Mesenchymal stem cell (in vitro differentiated cells and primary cell): ENCODE results near the gene ACP4.
A peak's percentile ranks its signal among the peaks of the same experiment; 100 is the strongest.

ENCODE experiments used
- DNase-seq: peaks from one replicate; pipeline ENCODE4 v3.0.0-alpha.2; 2013
- H2AFZ ChIP-seq: one replicate; pipeline ENCODE4 v1.6.1; 2013; ENCODE audit warnings: low read depth, mild to moderate bottlenecking, control low read depth, inconsistent platforms, low read length, moderate library complexity
- H2AK5ac ChIP-seq: 2 replicates; pipeline ENCODE4 v1.6.1; 2013; ENCODE audit warnings: low read length, moderate library complexity, mild to moderate bottlenecking, inconsistent platforms; ENCODE audit not compliant: severe bottlenecking
- H2BK120ac ChIP-seq: one replicate; pipeline ENCODE4 v1.6.1; 2013; ENCODE audit warnings: low read depth, mild to moderate bottlenecking, inconsistent platforms, low read length, moderate library complexity
- H2BK12ac ChIP-seq, 2 experiments: one replicate each; pipeline ENCODE4 v1.6.1; 2013; ENCODE audit warnings: inconsistent platforms in 2 of 2, low read length in 2 of 2, mild to moderate bottlenecking in 2 of 2, moderate library complexity in 2 of 2, control low read depth in 1 of 2
- H2BK15ac ChIP-seq: one replicate; pipeline ENCODE4 v1.6.1; 2013; ENCODE audit warnings: mild to moderate bottlenecking, low read depth, inconsistent platforms; ENCODE audit not compliant: poor library complexity, severe bottlenecking
- H2BK5ac ChIP-seq: 2 replicates; pipeline ENCODE4 v1.6.1; 2013; ENCODE audit warnings: low read depth, mild to moderate bottlenecking, low read length, control low read depth, inconsistent platforms; ENCODE audit not compliant: poor library complexity, severe bottlenecking
- H3K14ac ChIP-seq, 2 experiments: one replicate each; pipeline ENCODE4 v1.6.1; 2013; ENCODE audit warnings: inconsistent platforms in 2 of 2, low read length in 2 of 2, control low read depth in 1 of 2, mild to moderate bottlenecking in 1 of 2, moderate library complexity in 1 of 2
- H3K18ac ChIP-seq, 2 experiments: one replicate each; pipeline ENCODE4 v1.6.1; 2013; ENCODE audit warnings: inconsistent platforms in 2 of 2, low read length in 2 of 2, control low read depth in 1 of 2, low read depth in 1 of 2, mild to moderate bottlenecking in 1 of 2
- H3K23ac ChIP-seq, 2 experiments: one replicate each; pipeline ENCODE4 v1.6.1; 2013; ENCODE audit warnings: inconsistent platforms in 2 of 2, low read length in 2 of 2, mild to moderate bottlenecking in 2 of 2, moderate library complexity in 2 of 2, control low read depth in 1 of 2
- H3K27ac ChIP-seq: 2 replicates; pipeline ENCODE4 v1.5.1; 2013; ENCODE audit warnings: mild to moderate bottlenecking, moderate library complexity, low read length, control low read depth, inconsistent platforms; ENCODE audit not compliant: poor library complexity, severe bottlenecking
- H3K27me3 ChIP-seq, 2 experiments: 2 replicates each; pipeline versions ENCODE4 v1.6.1 to v1.7.0; 2013; ENCODE audit warnings: low read length in 2 of 2, mild to moderate bottlenecking in 2 of 2, moderate library complexity in 2 of 2, control low read depth in 1 of 2, inconsistent platforms in 1 of 2; ENCODE audit not compliant: control insufficient read depth in 1 of 2, insufficient read depth in 1 of 2
- H3K36me3 ChIP-seq, 2 experiments: 2 replicates each; pipeline versions ENCODE4 v1.6.1 to v1.7.0; 2013; ENCODE audit warnings: low read length in 2 of 2, control low read depth in 1 of 2, inconsistent platforms in 1 of 2, low read depth in 1 of 2, mild to moderate bottlenecking in 1 of 2; ENCODE audit not compliant: insufficient read depth in 2 of 2, control insufficient read depth in 1 of 2
- H3K4ac ChIP-seq, 2 experiments: one replicate each; pipeline ENCODE4 v1.6.1; 2013; ENCODE audit warnings: inconsistent platforms in 2 of 2, low read length in 2 of 2, mild to moderate bottlenecking in 2 of 2, moderate library complexity in 2 of 2, control low read depth in 1 of 2, low read depth in 1 of 2
- H3K4me1 ChIP-seq: 2 replicates; pipeline ENCODE4 v1.6.1; 2013; ENCODE audit warnings: low read depth, low read length, control low read depth; ENCODE audit not compliant: control insufficient read depth, insufficient read depth
- H3K4me2 ChIP-seq: 2 replicates; pipeline ENCODE4 v1.6.1; 2013; ENCODE audit warnings: low read length, mild to moderate bottlenecking, inconsistent platforms; ENCODE audit not compliant: poor library complexity, severe bottlenecking
- H3K4me3 ChIP-seq, 2 experiments: 2 replicates each; pipeline versions ENCODE4 v1.5.1 to v1.7.0; 2013; ENCODE audit warnings: low read length in 2 of 2, mild to moderate bottlenecking in 2 of 2, control low read depth in 1 of 2, low read depth in 1 of 2; ENCODE audit not compliant: insufficient read depth in 1 of 2
- H3K79me1 ChIP-seq: replicated peaks from 2 replicates; pipeline ENCODE4 v1.6.1; 2013; ENCODE audit warnings: mild to moderate bottlenecking, control low read depth, low read length, inconsistent platforms; ENCODE audit not compliant: poor library complexity, severe bottlenecking
- H3K9ac ChIP-seq: 2 replicates; pipeline ENCODE4 v1.7.0; 2013; ENCODE audit warnings: mild to moderate bottlenecking, low read length, moderate library complexity
- H3K9me3 ChIP-seq: 2 replicates; pipeline ENCODE4 v1.7.0; 2013; ENCODE audit warnings: mild to moderate bottlenecking, low read length; ENCODE audit not compliant: control insufficient read depth
- H4K8ac ChIP-seq: one replicate; pipeline ENCODE4 v1.6.1; 2013; ENCODE audit warnings: inconsistent platforms, mild to moderate bottlenecking, low read length, moderate library complexity
- H4K91ac ChIP-seq: one replicate; pipeline ENCODE4 v1.6.1; 2013; ENCODE audit warnings: mild to moderate bottlenecking, low read length, inconsistent platforms
- WGBS: methylation state at CpG from one replicate; pipeline ENCODE4 v1.1.7; 2013; ENCODE audit warnings: mixed read lengths; 5-methylcytosine and 5-hydroxymethylcytosine counted together

Gene ACP4

DNA sequence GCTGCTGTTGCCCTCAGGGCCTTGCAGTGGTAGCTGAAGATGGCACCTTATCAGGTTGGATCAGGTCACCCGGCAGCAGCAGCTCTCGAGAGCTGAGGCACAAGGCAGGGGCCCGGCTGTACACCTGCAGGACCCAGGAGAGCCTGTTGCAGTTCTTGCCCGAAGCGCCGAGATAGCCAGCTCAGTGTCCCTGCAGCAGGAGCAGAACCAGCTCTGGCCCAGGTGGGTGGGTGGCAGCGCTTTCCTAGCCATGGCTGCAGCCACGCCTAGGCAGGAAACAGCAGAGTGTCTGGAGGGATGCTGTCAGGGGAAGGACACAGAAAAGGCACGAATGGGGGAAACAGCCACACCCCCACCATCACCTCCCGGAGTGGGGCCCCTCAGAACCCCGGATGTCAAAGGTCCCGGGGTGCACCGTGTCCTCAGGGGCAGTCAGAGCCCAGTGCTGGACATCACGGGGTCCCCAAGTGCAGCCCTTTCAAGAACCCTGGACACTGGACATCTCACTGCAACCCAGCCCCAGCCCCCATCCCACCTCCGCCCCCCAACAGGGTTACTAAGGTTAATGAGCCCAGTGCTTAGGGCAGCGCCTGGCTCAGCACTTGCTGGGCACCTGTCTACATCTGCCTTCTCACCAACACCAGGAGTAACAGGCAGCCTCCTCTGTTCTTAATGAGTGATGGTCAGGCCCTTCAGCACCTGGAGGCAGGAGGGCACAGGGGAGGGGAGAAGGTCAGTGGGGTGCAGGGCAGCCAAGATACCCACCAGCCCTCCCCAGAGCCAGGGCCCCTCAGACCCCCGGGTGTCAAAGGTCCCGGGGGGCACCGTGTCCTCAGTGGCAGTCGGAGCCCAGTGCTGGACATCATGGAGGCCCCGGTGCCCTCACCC is 8.7 kb downstream of the ACP4 start:
- no peak overlapping the region for H4K8ac ChIP-seq
- no peak overlapping the region for H3K4me3 ChIP-seq
- no peaks in the 10 kb centered on the region for H3K9me3 ChIP-seq
- H2AFZ ChIP-seq, result no peak overlapping the region
- H3K36me3 ChIP-seq, result peaks cover 38 to 71% of the 10 kb centered on the region in 2 experiments
- no peak overlapping the region for H3K9ac ChIP-seq
- no peak overlapping the region for H4K91ac ChIP-seq
- no peak overlapping the region for H3K23ac ChIP-seq
- H2BK15ac ChIP-seq, result no peak overlapping the region
- peaks cover 31% of the 10 kb centered on the region for H3K79me1 ChIP-seq
- over 99% methylated on average over 19 of the region's 21 CpGs for WGBS
- peaks cover 18% of the 10 kb centered on the region for H3K4me1 ChIP-seq
- no peak overlapping the region for H2AK5ac ChIP-seq
- H3K27ac ChIP-seq, result no peak overlapping the region
- no peak overlapping the region for H2BK5ac ChIP-seq
- no peak for DNase-seq
- no peak overlapping the region for H2BK12ac ChIP-seq
- H3K27me3 ChIP-seq, result no peaks in the 10 kb centered on the region
- H2BK120ac ChIP-seq, result no peak overlapping the region
- H3K18ac ChIP-seq, result no peak overlapping the region
- no peak overlapping the region for H3K14ac ChIP-seq
- no peak overlapping the region for H3K4me2 ChIP-seq
- no peak overlapping the region for H3K4ac ChIP-seq

DNA sequence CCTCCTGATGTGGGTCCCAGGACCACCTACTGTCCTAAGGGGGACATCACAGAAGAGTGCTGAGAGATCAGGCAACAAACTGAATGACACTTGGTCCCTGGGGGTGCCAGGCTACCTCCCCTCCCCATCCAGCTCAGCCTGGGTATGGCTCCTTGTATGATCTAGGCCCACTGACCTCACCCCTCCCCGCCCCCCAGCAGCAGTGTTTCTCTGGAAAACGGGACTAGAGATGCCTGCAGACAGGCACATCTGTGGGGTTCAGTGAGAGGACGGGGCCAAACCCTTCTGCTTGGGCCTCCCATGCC is 9.3 kb downstream of the ACP4 start:
- Histone ChIP-seq H3K9me3 (no peaks in the 10 kb centered on the region), H3K36me3 (peaks cover 38 to 71% of the 10 kb centered on the region in 2 experiments), H3K27me3 (no peaks in the 10 kb centered on the region), H4K91ac (no peak overlapping the region), H2BK120ac (no peak overlapping the region), H3K9ac (no peak overlapping the region), H3K4me3 (no peak overlapping the region), H3K79me1 (peaks cover 31% of the 10 kb centered on the region), H2BK15ac (no peak overlapping the region), H2BK5ac (no peak overlapping the region), H3K23ac (no peak overlapping the region), H3K14ac (no peak overlapping the region), H2AK5ac (no peak overlapping the region), H3K4me1 (peaks cover 16% of the 10 kb centered on the region), H3K27ac (no peak overlapping the region), H3K18ac (no peak overlapping the region), H3K4ac (no peak overlapping the region), H2BK12ac (no peak overlapping the region), H4K8ac (no peak overlapping the region), H2AFZ (no peak overlapping the region), H3K4me2 (no peak overlapping the region)
- DNase-seq, result no peak
- 91% methylated on average over 3 of the region's 3 CpGs for WGBS

DNA sequence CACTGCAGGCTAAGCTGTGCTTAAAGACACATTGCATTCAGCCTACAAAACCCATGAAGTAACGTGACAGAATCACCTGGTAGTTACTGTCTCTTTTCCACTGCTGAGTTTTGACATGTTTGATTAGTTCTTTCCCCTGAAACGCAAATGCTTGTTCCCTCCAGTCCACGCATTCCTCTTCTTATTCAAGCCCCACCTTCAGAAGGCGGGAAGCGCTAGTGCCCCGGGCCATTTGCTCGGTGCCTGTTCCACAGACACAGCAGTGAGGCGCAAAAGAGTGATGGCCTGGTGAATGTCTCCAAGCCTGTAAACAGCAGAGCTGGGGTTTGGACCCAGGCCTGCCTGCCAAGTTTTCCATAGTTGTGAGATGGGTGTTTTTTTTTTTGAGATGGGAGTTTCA is 10.9 kb downstream of the ACP4 start:
- H4K8ac ChIP-seq, result no peak overlapping the region
- H3K27ac ChIP-seq, result no peak overlapping the region
- no peak overlapping the region for H2BK120ac ChIP-seq
- no peak overlapping the region for H3K4me2 ChIP-seq
- no peak overlapping the region for H3K9ac ChIP-seq
- no peak overlapping the region for H3K23ac ChIP-seq
- H3K36me3 ChIP-seq, result peaks cover 38 to 56% of the 10 kb centered on the region in 2 experiments
- no peak overlapping the region for H2BK12ac ChIP-seq
- no peak overlapping the region for H2BK5ac ChIP-seq
- peaks cover 10% of the 10 kb centered on the region for H3K4me1 ChIP-seq
- H2BK15ac ChIP-seq, result no peak overlapping the region
- H3K18ac ChIP-seq, result no peak overlapping the region
- 94% methylated on average over 8 of the region's 8 CpGs for WGBS
- no peak overlapping the region for H2AK5ac ChIP-seq
- H3K79me1 ChIP-seq, result peaks cover 31% of the 10 kb centered on the region
- H2AFZ ChIP-seq, result no peak overlapping the region
- no peak overlapping the region for H3K4ac ChIP-seq
- no peak overlapping the region for H3K4me3 ChIP-seq
- H3K27me3 ChIP-seq, result no peaks in the 10 kb centered on the region
- H4K91ac ChIP-seq, result no peak overlapping the region
- no peaks in the 10 kb centered on the region for H3K9me3 ChIP-seq
- DNase-seq, result no peak
- H3K14ac ChIP-seq, result no peak overlapping the region

DNA sequence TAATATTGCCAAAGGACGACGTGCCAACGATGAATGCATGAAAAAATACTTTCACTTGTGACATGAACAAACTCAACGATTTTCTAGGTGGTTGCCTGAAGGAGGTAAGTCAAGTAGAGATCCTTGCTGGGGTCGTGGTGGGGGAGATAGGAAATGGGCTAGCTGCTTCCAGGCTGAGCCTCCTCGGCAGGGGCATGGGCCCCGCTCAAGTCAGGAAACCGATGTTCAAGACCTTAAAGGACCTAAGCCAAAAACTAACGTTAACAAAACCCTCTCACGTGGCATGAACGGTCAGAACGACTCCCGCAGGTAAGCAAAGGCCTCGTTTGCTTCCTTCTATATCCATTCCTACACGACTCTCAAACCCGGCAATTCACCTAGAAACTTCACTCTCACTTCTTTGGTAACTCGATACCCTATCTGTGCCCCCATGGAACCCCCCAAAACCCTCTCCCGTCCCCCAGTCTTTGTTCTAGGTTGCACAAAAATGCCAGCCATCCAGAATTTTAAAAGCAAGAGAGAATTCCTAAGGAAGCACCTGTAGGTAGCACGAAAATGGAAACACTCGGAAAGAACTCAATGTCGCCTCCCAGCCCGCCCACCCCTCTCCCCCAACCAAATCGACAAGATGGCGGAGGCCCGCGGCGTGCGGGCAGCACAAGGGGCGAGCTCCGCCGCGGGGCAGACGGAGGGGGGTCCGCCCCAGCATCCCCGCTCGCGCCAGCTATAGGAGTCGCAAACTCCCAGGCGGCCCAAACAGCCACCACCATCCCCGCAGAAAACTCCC is 13.6 kb downstream of the ACP4 start:
- peak overlapping the region; percentile 64 for H2AFZ ChIP-seq
- no peak overlapping the region for H2BK12ac ChIP-seq
- H3K27ac ChIP-seq, result peak overlapping the region; percentile 81
- peak overlapping the region; percentile 94 to 95 for H3K4me3 ChIP-seq
- no peaks in the 10 kb centered on the region for H3K9me3 ChIP-seq
- peak overlapping the region; percentile 98 for H3K9ac ChIP-seq
- H3K23ac ChIP-seq, result no peak overlapping the region
- peaks cover 13 to 29% of the 10 kb centered on the region in 2 experiments for H3K36me3 ChIP-seq
- peak; percentile 18 for DNase-seq
- no peak overlapping the region for H2BK120ac ChIP-seq
- peak overlapping the region; percentile 59 for H4K8ac ChIP-seq
- H2BK15ac ChIP-seq, result no peak overlapping the region
- peaks cover 6% of the 10 kb centered on the region for H3K4me1 ChIP-seq
- 0% methylated on average over 40 of the region's 40 CpGs for WGBS
- peak overlapping the region; percentile 84 for H3K4me2 ChIP-seq
- peaks cover 0 to 3% of the 10 kb centered on the region in 2 experiments for H3K27me3 ChIP-seq
- H3K18ac ChIP-seq, result peak overlapping the region; percentile 63 to 72
- peak overlapping the region; percentile 2 for H4K91ac ChIP-seq
- peak overlapping the region; percentile 8 for H2BK5ac ChIP-seq
- peaks cover 8% of the 10 kb centered on the region for H3K79me1 ChIP-seq
- H3K14ac ChIP-seq, result peak overlapping the region in 1 of 2 experiments; percentile 61
- H2AK5ac ChIP-seq, result no peak overlapping the region
- H3K4ac ChIP-seq, result peak overlapping the region in 1 of 2 experiments; percentile 92
